Progenitor cell of endocrine pancreas (in vitro differentiated cells): ENCODE results near the gene ZNF618. TPM values are rescaled to one million over a fixed set of nuclear protein-coding genes. Genes with fewer than 3 reads are reported as not detected.

Experiments
- DNase-seq: peaks from one replicate; pipeline ENCODE4 v3.0.0; 2021; ENCODE audit warnings: low spot score; ENCODE audit not compliant: unreplicated experiment
- H3K27ac Mint-ChIP-seq: 2 replicates; pipeline ENCODE4 v1.8.0; 2021; ENCODE audit warnings: mild to moderate bottlenecking, moderate library complexity, mixed read lengths
- H3K27me3 Mint-ChIP-seq: 2 replicates; pipeline ENCODE4 v1.8.0; 2021; ENCODE audit warnings: mixed read lengths
- H3K36me3 Mint-ChIP-seq: 2 replicates; pipeline ENCODE4 v1.8.0; 2022; ENCODE audit warnings: mixed read lengths; ENCODE audit not compliant: insufficient read depth
- H3K4me1 Mint-ChIP-seq: 2 replicates; pipeline ENCODE4 v1.8.0; 2021; ENCODE audit warnings: low read depth, mixed read lengths
- H3K4me3 Mint-ChIP-seq: 2 replicates; pipeline ENCODE4 v1.8.0; 2021; ENCODE audit warnings: low read depth, mild to moderate bottlenecking, moderate library complexity, mixed read lengths
- H3K9me3 Mint-ChIP-seq: 2 replicates; pipeline ENCODE4 v1.8.0; 2021; ENCODE audit warnings: low read depth, mixed read lengths
- total RNA-seq: library from RNA; stranded (reverse); gene quantifications from 2 replicates; pipeline ENCODE4 v1.2.1, GENCODE V29; 2021
- TF ChIP-seq, protein P1 (sequence below): fragments of 200-600 bp; sonication (generic); IDR thresholded peaks from one replicate; pipeline ENCODE4 v1.5.0; 2021; ENCODE audit warnings: antibody characterized with exemption, mild to moderate bottlenecking; ENCODE audit not compliant: unreplicated experiment

Gene ZNF618
- total RNA-seq, 1 donor from 2014 or later = 85.8 TPM

GRCh38 chr9:114077162-114077837, 201.2 kb downstream of the ZNF618 start:
- Mint-ChIP-seq H3K4me1 (peaks cover 66% of the 10 kb centered on the region), H3K4me3 (peak overlapping the region; percentile 83), H3K27ac (peak overlapping the region; percentile 88), H3K36me3 (peaks cover 28% of the 10 kb centered on the region), H3K27me3 (no peaks in the 10 kb centered on the region), H3K9me3 (peaks cover 7% of the 10 kb centered on the region)
- DNase-seq = no peak
- TF ChIP-seq, protein P1, sequence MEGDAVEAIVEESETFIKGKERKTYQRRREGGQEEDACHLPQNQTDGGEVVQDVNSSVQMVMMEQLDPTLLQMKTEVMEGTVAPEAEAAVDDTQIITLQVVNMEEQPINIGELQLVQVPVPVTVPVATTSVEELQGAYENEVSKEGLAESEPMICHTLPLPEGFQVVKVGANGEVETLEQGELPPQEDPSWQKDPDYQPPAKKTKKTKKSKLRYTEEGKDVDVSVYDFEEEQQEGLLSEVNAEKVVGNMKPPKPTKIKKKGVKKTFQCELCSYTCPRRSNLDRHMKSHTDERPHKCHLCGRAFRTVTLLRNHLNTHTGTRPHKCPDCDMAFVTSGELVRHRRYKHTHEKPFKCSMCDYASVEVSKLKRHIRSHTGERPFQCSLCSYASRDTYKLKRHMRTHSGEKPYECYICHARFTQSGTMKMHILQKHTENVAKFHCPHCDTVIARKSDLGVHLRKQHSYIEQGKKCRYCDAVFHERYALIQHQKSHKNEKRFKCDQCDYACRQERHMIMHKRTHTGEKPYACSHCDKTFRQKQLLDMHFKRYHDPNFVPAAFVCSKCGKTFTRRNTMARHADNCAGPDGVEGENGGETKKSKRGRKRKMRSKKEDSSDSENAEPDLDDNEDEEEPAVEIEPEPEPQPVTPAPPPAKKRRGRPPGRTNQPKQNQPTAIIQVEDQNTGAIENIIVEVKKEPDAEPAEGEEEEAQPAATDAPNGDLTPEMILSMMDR = no peak

GRCh38 chr9:114078021-114078780, 202.1 kb downstream of the ZNF618 start, which contains the start of gene AMBP:
Gene AMBP, minus strand, starts transcription at chr9:114078300. Its CDS starts 91 bp downstream, at chr9:114078209.
- peak within 1 kb of the TSS; percentile 88 for H3K27ac Mint-ChIP-seq

DNA sequence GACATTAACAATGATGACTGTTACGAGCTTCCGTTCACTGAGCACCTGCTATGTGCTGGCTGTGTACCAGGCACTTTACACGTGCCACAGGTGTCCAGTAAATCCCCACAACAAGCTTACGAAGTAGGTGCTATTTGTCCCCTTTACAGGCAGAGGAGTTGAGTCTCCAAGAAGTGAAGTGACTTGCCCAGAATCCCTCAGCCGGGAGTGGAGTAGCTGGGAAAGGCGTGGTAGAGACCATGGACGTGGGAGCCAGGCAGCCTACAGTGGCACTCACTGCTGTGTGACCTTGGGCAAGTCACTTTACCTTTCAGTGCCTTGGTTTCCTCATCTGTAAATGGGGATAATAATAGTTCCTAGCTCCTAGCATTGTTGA, 202.7 kb downstream of the ZNF618 start:
- H3K9me3 Mint-ChIP-seq = peaks cover 7% of the 10 kb centered on the region
- no peak for DNase-seq
- H3K36me3 Mint-ChIP-seq = peaks cover 25% of the 10 kb centered on the region
- peaks cover 77% of the 10 kb centered on the region for H3K4me1 Mint-ChIP-seq
- peak overlapping the region; percentile 88 for H3K27ac Mint-ChIP-seq
- H3K4me3 Mint-ChIP-seq = no peak overlapping the region
- no peaks in the 10 kb centered on the region for H3K27me3 Mint-ChIP-seq
- TF ChIP-seq, protein P1 = no peak

More at GRCh38 chr9:114078021-114078780, 202.1 kb downstream of the ZNF618 start, which contains the start of gene AMBP:
- TF ChIP-seq, protein P1 = no peak
- Mint-ChIP-seq H3K36me3 (peaks cover 25% of the 10 kb centered on the region), H3K4me3 (peak within 1 kb of the TSS; percentile 83), H3K27me3 (no peaks in the 10 kb centered on the region), H3K9me3 (peaks cover 7% of the 10 kb centered on the region), H3K4me1 (peaks cover 73% of the 10 kb centered on the region)
- DNase-seq = peak; percentile 31

DNA sequence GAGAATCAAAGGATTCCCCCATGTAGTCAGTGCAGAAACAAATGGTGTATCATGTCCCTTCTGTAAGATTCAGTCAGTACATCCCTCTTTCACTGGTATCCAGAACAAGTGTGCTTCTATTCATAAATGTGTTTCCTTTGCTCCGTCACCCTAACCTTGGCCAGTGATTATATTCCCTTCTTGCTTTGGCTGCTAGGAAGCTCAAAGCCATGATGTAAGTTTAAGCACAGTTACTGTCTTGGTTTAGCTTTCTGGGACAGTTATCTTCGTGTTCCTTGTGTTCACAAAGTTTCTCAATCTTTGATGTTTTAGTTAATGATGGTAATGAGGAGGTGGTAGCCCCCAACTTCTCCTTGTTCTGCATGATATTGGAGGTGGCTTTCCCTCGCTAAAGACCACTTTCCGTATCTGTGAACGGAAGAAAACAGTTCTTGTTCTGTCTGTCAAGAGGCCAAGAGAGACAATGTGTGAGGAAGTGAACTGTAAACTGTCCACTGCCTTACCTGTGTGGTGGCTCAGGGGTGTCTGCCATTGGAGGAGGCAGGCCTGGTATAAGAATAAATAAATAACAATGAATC, 204.2 kb downstream of the ZNF618 start:
- Mint-ChIP-seq H3K4me1 (peaks cover 74% of the 10 kb centered on the region), H3K4me3 (no peak overlapping the region), H3K27ac (peak overlapping the region; percentile 98), H3K27me3 (no peaks in the 10 kb centered on the region), H3K9me3 (peaks cover 7% of the 10 kb centered on the region), H3K36me3 (peaks cover 11% of the 10 kb centered on the region)
- TF ChIP-seq, protein P1 = no peak
- no peak for DNase-seq

- TF ChIP-seq, protein P1 = peak; percentile 5
- Mint-ChIP-seq H3K4me3 (peak overlapping the region; percentile 40), H3K27me3 (no peaks in the 10 kb centered on the region), H3K27ac (peak overlapping the region; percentile 98), H3K9me3 (peaks cover 7% of the 10 kb centered on the region), H3K36me3 (peaks cover 6% of the 10 kb centered on the region), H3K4me1 (peaks cover 68% of the 10 kb centered on the region)
- peak; percentile 39 for DNase-seq
These were observed 204.8 kb downstream of the ZNF618 start for GRCh38 chr9:114080773-114081440.
